ENCODE results near the gene CHID1. TPM values are rescaled to one million over a fixed set of nuclear protein-coding genes. Genes with fewer than 3 reads are reported as not detected.

CHID1 gene
- total and polyA plus RNA-seq, 8 donors = 35.4 to 121 (median 52.1) TPM

GRCh38 chr11:872799-873198 lies 37.8 kb downstream of the CHID1 start:
- TF ChIP-seq CTCF (IDR thresholded peaks at IDR 0.05) (no peak), POLR2A (IDR thresholded peaks at IDR 0.05) (no peak), POLR2AphosphoS5 (IDR thresholded peaks at IDR 0.05) (no peak), EP300 (IDR thresholded peaks at IDR 0.05) (no peak)
- DNase-seq = no peak
- Histone ChIP-seq H3K4me3 (no peak overlapping the region), H3K36me3 (peaks cover 0 to 47% (median 24%) of the 10 kb centered on the region in 4 donors), H3K9me3 (no peaks in the 10 kb centered on the region), H3K27ac (no peak overlapping the region), H3K4me1 (no peaks in the 10 kb centered on the region), H3K27me3 (no peaks in the 10 kb centered on the region)
- 87 to 92% (median 89%) methylated on average over 8 to 9 of the region's 9 CpGs; no CpG with 5 or more reads in 1 of the 5 donors for WGBS, 5 donors
- intact Hi-C loops (cut with DNase I; ENCODE audit: low total_unique reads) = no loop called here

GRCh38 chr11:871472-871871 lies 39.1 kb downstream of the CHID1 start:
- TF ChIP-seq POLR2AphosphoS5 (IDR thresholded peaks at IDR 0.05) (no peak), CTCF (IDR thresholded peaks at IDR 0.05) (no peak), EP300 (IDR thresholded peaks at IDR 0.05) (no peak), POLR2A (IDR thresholded peaks at IDR 0.05) (no peak)
- Histone ChIP-seq H3K36me3 (peaks cover 3 to 55% (median 26%) of the 10 kb centered on the region in 4 donors), H3K27me3 (no peaks in the 10 kb centered on the region), H3K27ac (no peak overlapping the region), H3K4me1 (no peaks in the 10 kb centered on the region), H3K4me3 (no peak overlapping the region), H3K9me3 (no peaks in the 10 kb centered on the region)
- intact Hi-C loops (cut with DNase I; ENCODE audit: low total_unique reads) = no loop called here
- DNase-seq = no peak
- WGBS, 5 donors = 65 to 79% (median 77%) methylated on average over 5 to 9 of the region's 9 CpGs

- no peak overlapping the region for H3K4me3 ChIP-seq
- no peak for TF ChIP-seq EP300 (IDR thresholded peaks at IDR 0.05)
- TF ChIP-seq POLR2A (IDR thresholded peaks at IDR 0.05) = no peak
- TF ChIP-seq CTCF (IDR thresholded peaks at IDR 0.05) = no peak
- TF ChIP-seq POLR2AphosphoS5 (IDR thresholded peaks at IDR 0.05) = no peak
- intact Hi-C loops (cut with DNase I; ENCODE audit: low total_unique reads) = no loop called here
- DNase-seq = no peak
- no peak overlapping the region for H3K27ac ChIP-seq
- H3K9me3 ChIP-seq = no peaks in the 10 kb centered on the region
- no peaks in the 10 kb centered on the region for H3K27me3 ChIP-seq
- 83 to 92% (median 91%) methylated on average over 3 to 8 of the region's 8 CpGs for WGBS, 5 donors
- H3K4me1 ChIP-seq = no peaks in the 10 kb centered on the region
- peaks cover 3 to 61% (median 37%) of the 10 kb centered on the region in 4 donors for H3K36me3 ChIP-seq
These were observed 40.2 kb downstream of the CHID1 start for GRCh38 chr11:870418-870817.

- TF ChIP-seq POLR2AphosphoS5 (IDR thresholded peaks at IDR 0.05) (no peak), POLR2A (IDR thresholded peaks at IDR 0.05) (no peak), EP300 (IDR thresholded peaks at IDR 0.05) (no peak), CTCF (IDR thresholded peaks at IDR 0.05) (no peak)
- H3K27ac ChIP-seq = no peak overlapping the region
These were observed 40.5 kb downstream of the CHID1 start for GRCh38 chr11:870127-870413.

More at GRCh38 chr11:870127-870413, 40.5 kb downstream of the CHID1 start:
- Histone ChIP-seq H3K27me3 (no peaks in the 10 kb centered on the region), H3K4me1 (no peaks in the 10 kb centered on the region), H3K36me3 (peaks cover 3 to 61% (median 40%) of the 10 kb centered on the region in 4 donors), H3K4me3 (no peak overlapping the region), H3K9me3 (no peaks in the 10 kb centered on the region)
- intact Hi-C loops (cut with DNase I; ENCODE audit: low total_unique reads) = no loop called here
- WGBS, 5 donors = 58 to 77% (median 71%) methylated on average over 3 to 8 of the region's 8 CpGs
- no peak for DNase-seq

Measured in stomach (tissue), 9 donors.